Upper lobe of left lung (tissue), 6 donors: Measurements from ENCODE around the gene TMEM187. TPM values are rescaled to one million over a fixed set of nuclear protein-coding genes. Genes with fewer than 3 reads are reported as not detected.

Experiments used
- ATAC-seq, 2 donors: fragments of 200-7000 bp; cut with Tn5 transposase; one replicate each; pipeline ENCODE4 v1.9.1; 2022; ENCODE audit warnings: mild to moderate bottlenecking in 2 of 2, moderate library complexity in 2 of 2; ENCODE audit not compliant: low FRiP score in 2 of 2
- DNase-seq, 2 donors: peaks; one replicate each; pipeline ENCODE4 v3.0.0-alpha.2; 2019 to 2020
- H3K27ac ChIP-seq, 4 donors: fragments of 200-600 bp; sonication (generic); one replicate each; pipeline ENCODE4 v1.5.1; 2016 to 2019
- H3K27me3 ChIP-seq, 4 donors: fragments of 200-600 bp; sonication (generic); one replicate each; pipeline ENCODE4 v1.5.1; 2017 to 2019
- H3K36me3 ChIP-seq, 4 donors: fragments of 200-600 bp; sonication (generic); one replicate each; pipeline ENCODE4 v1.5.1; 2016 to 2019
- H3K4me1 ChIP-seq, 4 donors: fragments of 200-600 bp; sonication (generic); one replicate each; pipeline ENCODE4 v1.5.1; 2018 to 2019
- H3K4me3 ChIP-seq, 4 donors: fragments of 200-600 bp; sonication (generic); one replicate each; pipeline ENCODE4 v1.5.1; 2017 to 2019; ENCODE audit warnings: mild to moderate bottlenecking in 2 of 4, moderate library complexity in 1 of 4
- H3K9me3 ChIP-seq, 4 donors: fragments of 200-600 bp; sonication (generic); one replicate each; pipeline ENCODE4 v1.5.1; 2018 to 2019
- EP300 ChIP-seq, 4 donors: sonication (generic); formaldehyde crosslinking; IDR thresholded peaks; one replicate each; pipeline ENCODE4 v1.5.1; 2017; ENCODE audit warnings: antibody characterized with exemption in 4 of 4, control low read depth in 2 of 4
- POLR2A ChIP-seq, 4 donors: fragments of 450-650 bp; IDR thresholded peaks; one replicate each; pipeline ENCODE4 v1.5.1; 2016 to 2017; ENCODE audit warnings: antibody characterized with exemption in 4 of 4, mild to moderate bottlenecking in 2 of 4
- POLR2AphosphoS5 ChIP-seq, 2 donors: sonication (generic); formaldehyde crosslinking; IDR thresholded peaks; one replicate each; pipeline ENCODE4 v1.5.1; 2017; ENCODE audit warnings: antibody characterized with exemption in 2 of 2
- WGBS, 2 donors: methylation state at CpG; one replicate each; pipeline ENCODE4 v1.1.5; 2017 to 2018; 5-methylcytosine and 5-hydroxymethylcytosine counted together
- total RNA-seq, 6 donors: library from RNA; depleted of rRNA in 4 of 6; stranded (reverse); fragments of >200 nt in 4 of 6; gene quantifications; one replicate each; pipeline versions ENCODE4 v1.1.0 to v1.2.1, GENCODE V29; 2016 to 2021
- TF ChIP-seq, protein P1 (sequence below), 6 experiments: fragments of 450-650 bp in 4 of 6; fragments of 200-600 bp in 2 of 6; sonication (generic) in 2 of 6; IDR thresholded peaks; one replicate each; pipeline ENCODE4 v1.5.1; 2016 to 2019; ENCODE audit warnings: antibody characterized with exemption in 6 of 6
- donor health status: DM: no; HTN: no; CAD: no; lungs with moderate emphysema.
- donor health status: DM: no; HTN: yes; CAD: no; lungs with severe emphysema.

The TMEM187 gene
- total RNA-seq, 6 donors from 2014 or later, result 2.1 to 17.7 (median 5.0) TPM

DNA sequence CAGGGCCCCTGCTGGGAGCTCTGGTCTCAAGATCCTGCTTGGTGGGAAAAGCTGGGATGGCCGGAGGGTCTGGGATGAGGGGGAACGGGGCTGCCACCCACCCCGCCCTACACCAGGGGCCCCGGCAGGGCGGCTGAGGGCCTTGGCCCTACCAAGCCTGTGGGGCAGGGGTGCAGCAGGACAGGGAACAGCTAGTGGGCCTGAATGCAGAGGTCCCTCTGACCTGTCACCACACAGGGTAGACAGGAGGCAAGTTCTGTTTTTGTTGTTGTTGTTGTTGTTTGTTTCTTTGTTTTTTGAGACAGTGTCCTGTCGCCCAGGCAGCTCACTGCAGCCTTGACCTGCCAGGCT lies 27.8 kb upstream of the TMEM187 start:
- Histone ChIP-seq H3K4me3 (peak overlapping the region in 3 of 4 donors; percentile 47 to 59 (median 51)), H3K27me3 (no peaks in the 10 kb centered on the region), H3K9me3 (no peaks in the 10 kb centered on the region), H3K36me3 (peaks cover 0 to 17% (median 6%) of the 10 kb centered on the region in 4 donors), H3K27ac (peak overlapping the region; percentile 12 to 87 (median 61)), H3K4me1 (peaks cover 9 to 70% (median 11%) of the 10 kb centered on the region in 4 donors)
- WGBS, 2 donors, result 73% methylated on average over 6 of the region's 6 CpGs; no CpG with 5 or more reads in 1 of the 2 donors
- DNase-seq (no peak), ATAC-seq (peak; percentile 4 to 20)
- TF ChIP-seq POLR2AphosphoS5 (IDR thresholded peaks at IDR 0.05), result no peak

DNA sequence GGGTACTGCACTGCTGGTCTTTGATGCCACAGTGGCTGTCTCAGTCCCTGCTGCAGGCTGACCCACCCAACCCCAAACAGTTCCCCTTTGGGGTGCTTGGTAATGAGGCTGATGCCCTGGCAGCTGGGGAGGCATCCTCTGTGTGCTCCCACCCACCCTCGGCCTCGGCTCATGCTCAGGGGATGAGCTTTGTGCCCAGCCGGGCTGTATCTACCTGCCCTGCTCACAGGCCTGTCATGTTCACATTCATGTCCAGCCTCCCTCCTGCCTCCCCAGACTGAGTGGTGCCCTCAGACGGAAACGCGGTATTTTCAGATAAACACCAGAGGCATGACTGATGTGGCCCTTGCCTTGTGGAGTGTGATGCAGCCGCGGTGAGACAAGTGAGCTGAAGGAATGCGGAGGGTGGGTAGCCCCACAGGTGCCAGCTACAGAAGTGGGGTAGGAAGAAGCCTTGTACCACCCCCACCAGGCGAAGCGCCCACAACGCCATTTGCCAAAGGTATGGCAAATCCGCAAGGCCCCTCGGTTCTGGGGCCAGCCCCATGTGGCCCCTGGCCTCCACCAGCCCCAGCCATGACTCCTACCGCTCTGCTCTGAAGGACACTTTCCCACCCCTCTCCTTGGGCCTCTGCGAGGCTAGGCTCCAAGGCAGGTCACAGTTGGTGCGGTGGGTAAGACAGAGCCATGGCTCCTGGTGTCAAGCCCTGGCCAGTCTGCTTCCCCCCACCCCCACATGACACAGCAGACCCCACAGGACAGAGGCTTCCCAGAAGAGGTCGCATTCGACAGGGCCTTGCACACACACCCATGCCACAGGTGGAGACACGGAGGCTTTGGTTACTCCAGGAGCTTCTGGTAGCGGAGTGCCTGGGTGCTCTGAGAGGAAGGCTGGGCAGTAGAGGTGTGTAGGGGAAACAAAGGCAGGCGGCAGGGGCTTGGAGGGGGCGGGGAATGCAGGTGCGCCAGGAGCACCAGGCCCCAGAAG lies 26.3 kb upstream of the TMEM187 start:
- Histone ChIP-seq H3K36me3 (peaks cover 0 to 32% (median 17%) of the 10 kb centered on the region in 4 donors), H3K4me1 (peaks cover 10 to 59% (median 13%) of the 10 kb centered on the region in 4 donors), H3K27ac (peak overlapping the region in 2 of 4 donors; percentile 70 to 78), H3K27me3 (no peaks in the 10 kb centered on the region), H3K9me3 (no peaks in the 10 kb centered on the region), H3K4me3 (no peak overlapping the region)
- DNase-seq (no peak), ATAC-seq (no peak)
- 84% methylated on average over 20 of the region's 24 CpGs; no CpG with 5 or more reads in 1 of the 2 donors for WGBS, 2 donors
- TF ChIP-seq EP300 (IDR thresholded peaks at IDR 0.05) (no peak), POLR2A (IDR thresholded peaks at IDR 0.05) (no peak), POLR2AphosphoS5 (IDR thresholded peaks at IDR 0.05) (no peak)
- TF ChIP-seq, protein P1, sequence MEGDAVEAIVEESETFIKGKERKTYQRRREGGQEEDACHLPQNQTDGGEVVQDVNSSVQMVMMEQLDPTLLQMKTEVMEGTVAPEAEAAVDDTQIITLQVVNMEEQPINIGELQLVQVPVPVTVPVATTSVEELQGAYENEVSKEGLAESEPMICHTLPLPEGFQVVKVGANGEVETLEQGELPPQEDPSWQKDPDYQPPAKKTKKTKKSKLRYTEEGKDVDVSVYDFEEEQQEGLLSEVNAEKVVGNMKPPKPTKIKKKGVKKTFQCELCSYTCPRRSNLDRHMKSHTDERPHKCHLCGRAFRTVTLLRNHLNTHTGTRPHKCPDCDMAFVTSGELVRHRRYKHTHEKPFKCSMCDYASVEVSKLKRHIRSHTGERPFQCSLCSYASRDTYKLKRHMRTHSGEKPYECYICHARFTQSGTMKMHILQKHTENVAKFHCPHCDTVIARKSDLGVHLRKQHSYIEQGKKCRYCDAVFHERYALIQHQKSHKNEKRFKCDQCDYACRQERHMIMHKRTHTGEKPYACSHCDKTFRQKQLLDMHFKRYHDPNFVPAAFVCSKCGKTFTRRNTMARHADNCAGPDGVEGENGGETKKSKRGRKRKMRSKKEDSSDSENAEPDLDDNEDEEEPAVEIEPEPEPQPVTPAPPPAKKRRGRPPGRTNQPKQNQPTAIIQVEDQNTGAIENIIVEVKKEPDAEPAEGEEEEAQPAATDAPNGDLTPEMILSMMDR (IDR thresholded peaks at IDR 0.05), result no peak

DNA sequence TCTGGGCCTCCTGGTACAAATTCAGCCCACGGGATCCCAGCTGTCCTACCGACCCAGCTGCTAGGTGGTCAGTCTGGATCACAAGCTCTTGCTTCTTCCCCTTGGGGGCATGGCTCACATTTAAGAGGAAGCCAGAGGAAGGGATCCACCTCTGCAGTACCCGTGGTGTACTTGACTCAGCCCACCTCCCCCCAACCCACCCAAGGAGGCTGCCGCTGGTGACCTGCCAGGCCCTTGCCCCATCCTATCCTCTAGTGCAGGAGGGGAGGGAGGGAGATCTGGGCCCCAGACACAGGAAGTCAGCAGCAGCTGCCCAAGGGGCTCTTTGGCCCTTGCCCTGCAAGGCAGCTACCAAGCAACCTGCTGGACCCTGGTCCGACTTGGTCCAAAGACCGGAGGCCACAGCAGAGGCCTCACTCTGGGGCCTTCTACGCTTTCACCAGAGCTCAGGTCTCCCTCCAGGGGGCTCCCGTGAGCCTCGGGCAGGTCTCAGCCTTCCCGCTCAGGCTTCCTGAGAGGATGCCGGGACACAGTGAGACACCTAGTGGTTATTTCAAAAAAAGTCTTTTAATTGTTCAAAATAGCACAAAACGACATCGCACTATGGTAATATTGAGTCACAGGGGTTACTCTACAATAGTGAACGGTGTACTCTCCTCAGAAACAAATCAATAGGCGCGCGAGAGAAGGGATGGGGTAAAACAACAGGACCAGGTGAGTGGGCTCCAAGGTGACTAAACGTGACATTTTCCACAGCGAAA lies 25.4 kb upstream of the TMEM187 start:
- Histone ChIP-seq H3K4me3 (no peak overlapping the region), H3K9me3 (no peaks in the 10 kb centered on the region), H3K27me3 (no peaks in the 10 kb centered on the region), H3K4me1 (peaks cover 10 to 52% (median 12%) of the 10 kb centered on the region in 4 donors), H3K36me3 (peaks cover 0 to 41% (median 26%) of the 10 kb centered on the region in 4 donors), H3K27ac (peak overlapping the region; percentile 30 to 78 (median 58))
- ATAC-seq (peak; percentile 82 to 89), DNase-seq (peak in 1 of 2 donors; percentile 79)
- whole genome bisulfite sequencing, 2 donors, result 47 to 50% methylated on average over 8 to 18 of the region's 19 CpGs
- TF ChIP-seq POLR2A (IDR thresholded peaks at IDR 0.05) (no peak), POLR2AphosphoS5 (IDR thresholded peaks at IDR 0.05) (no peak)
- TF ChIP-seq, protein P1 (IDR thresholded peaks at IDR 0.05), result peak; percentile 65 to 85 (median 74)

DNA sequence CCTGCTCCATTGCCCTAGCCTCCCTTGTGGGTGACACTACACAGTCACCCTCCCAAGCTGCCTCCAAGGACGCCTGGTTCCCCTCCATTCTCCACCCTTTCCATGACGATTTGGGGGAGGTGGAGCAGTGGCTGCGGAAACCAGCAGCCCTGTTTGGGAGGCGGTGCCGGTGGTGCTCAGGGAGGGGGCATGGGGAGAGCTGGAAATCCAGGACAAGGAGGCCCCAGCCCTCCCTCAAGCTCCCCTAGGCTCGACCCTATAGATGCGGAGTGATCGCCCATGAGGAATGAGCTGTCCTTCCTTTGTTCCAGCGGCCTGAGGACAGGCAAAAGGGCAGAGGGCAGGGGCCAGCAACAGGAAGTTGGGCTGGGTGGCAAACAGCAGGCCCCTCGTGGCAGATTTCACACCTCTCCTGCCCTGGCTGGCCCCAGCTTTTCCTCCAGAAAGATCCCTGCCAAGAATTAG lies 24.5 kb upstream of the TMEM187 start:
- Histone ChIP-seq H3K4me3 (no peak overlapping the region), H3K27me3 (no peaks in the 10 kb centered on the region), H3K27ac (peak overlapping the region; percentile 35 to 78 (median 58)), H3K9me3 (no peaks in the 10 kb centered on the region), H3K36me3 (peaks cover 0 to 48% (median 33%) of the 10 kb centered on the region in 4 donors), H3K4me1 (peaks cover 10 to 47% (median 12%) of the 10 kb centered on the region in 4 donors)
- WGBS, 2 donors, result 24 to 69% methylated on average over 2 to 10 of the region's 10 CpGs
- no peak for ATAC-seq
- TF ChIP-seq POLR2AphosphoS5 (IDR thresholded peaks at IDR 0.05), result no peak
- TF ChIP-seq EP300 (IDR thresholded peaks at IDR 0.05), result no peak
- TF ChIP-seq, protein P1 (IDR thresholded peaks at IDR 0.05), result no peak
- no peak for TF ChIP-seq POLR2A (IDR thresholded peaks at IDR 0.05)
- DNase-seq, result no peak
